HEK293 (cell line): ENCODE data around the gene OSBP2.

Experiments
- CTCF ChIA-PET: fragments of 350-600 bp; formaldehyde crosslinking; extraction: SDS; loops from one replicate; lab custom pipeline; 2021; ENCODE audit warnings: antibody characterized with exemption; lab: Yijun Ruan, JAX
- POLR2A ChIA-PET: fragments of 300-600 bp; formaldehyde crosslinking; extraction: SDS; loops from one replicate; lab custom pipeline; 2020; ENCODE audit warnings: antibody characterized with exemption, inconsistent platforms; lab: Yijun Ruan, JAX
- H3K27ac ChIP-seq: fragments of 200-500 bp; sonication (Bioruptor generic); 2 replicates; pipeline ENCODE4 v1.5.1; 2014; ENCODE audit warnings: low read depth, low read length, control low read depth, inconsistent platforms; ENCODE audit errors: extremely low read depth
- H3K36me3 ChIP-seq, 2 experiments: fragments of 200-500 bp in 1 of 2; sonication (Bioruptor generic) in 1 of 2; 1 replicate in 1 of 2; 2 replicates in 1 of 2; pipeline ENCODE4 v1.5.1; 2014 to 2017; ENCODE audit warnings: inconsistent platforms in 2 of 2, low read length in 2 of 2; ENCODE audit not compliant: control insufficient read depth in 2 of 2, insufficient read depth in 1 of 2
- H3K4me1 ChIP-seq: fragments of 200-500 bp; sonication (Bioruptor generic); 2 replicates; pipeline ENCODE4 v1.5.1; 2014; ENCODE audit warnings: mild to moderate bottlenecking, low read length, inconsistent platforms; ENCODE audit not compliant: control insufficient read depth, insufficient read depth
- H3K4me3 ChIP-seq: 2 replicates; pipeline ENCODE4 v1.5.1; 2011; ENCODE audit warnings: low read depth, mild to moderate bottlenecking, control low read depth, low read length, moderate library complexity
- H3K9me3 ChIP-seq: fragments of 200-500 bp; sonication (Bioruptor generic); 2 replicates; pipeline ENCODE4 v1.5.1; 2014; ENCODE audit warnings: low read depth, low read length, inconsistent platforms; ENCODE audit not compliant: control insufficient read depth, insufficient read depth
- EGR2 ChIP-seq: fragments of 450-650 bp; formaldehyde crosslinking; IDR thresholded peaks from 2 replicates; pipeline ENCODE4 v1.5.1; 2016; ENCODE audit warnings: low read depth, missing biosample characterization, missing genetic modification characterization
- GFI1B ChIP-seq: fragments of 450-650 bp; formaldehyde crosslinking; IDR thresholded peaks from 2 replicates; pipeline ENCODE4 v1.5.1; 2016; ENCODE audit warnings: missing biosample characterization, missing genetic modification characterization
- ZBTB8A ChIP-seq: fragments of 450-650 bp; formaldehyde crosslinking; IDR thresholded peaks from 2 replicates; pipeline ENCODE4 v1.5.1; 2016; ENCODE audit warnings: missing biosample characterization, missing genetic modification characterization
- ZNF10 ChIP-seq: fragments of 450-650 bp; formaldehyde crosslinking; IDR thresholded peaks from 2 replicates; pipeline ENCODE4 v1.5.1; 2017; ENCODE audit warnings: missing biosample characterization, missing genetic modification characterization
- ZNF221 ChIP-seq: fragments of 450-650 bp; formaldehyde crosslinking; IDR thresholded peaks from 2 replicates; pipeline ENCODE4 v1.5.1; 2017; ENCODE audit warnings: missing biosample characterization, missing genetic modification characterization, borderline replicate concordance
- ZNF23 ChIP-seq: fragments of 450-650 bp; formaldehyde crosslinking; IDR thresholded peaks from 2 replicates; pipeline ENCODE4 v1.5.1; 2016; ENCODE audit warnings: missing biosample characterization, missing genetic modification characterization, borderline replicate concordance
- ZNF292 ChIP-seq: fragments of 450-650 bp; formaldehyde crosslinking; IDR thresholded peaks from 2 replicates; pipeline ENCODE4 v1.5.1; 2016; ENCODE audit warnings: low read depth, missing biosample characterization, missing genetic modification characterization, borderline replicate concordance
- ZNF596 ChIP-seq: fragments of 450-650 bp; IDR thresholded peaks from 2 replicates; pipeline ENCODE4 v1.5.0; 2018; ENCODE audit warnings: missing biosample characterization, mild to moderate bottlenecking, missing genetic modification characterization, moderate library complexity
- ZSCAN23 ChIP-seq: fragments of 450-650 bp; formaldehyde crosslinking; IDR thresholded peaks from 2 replicates; pipeline ENCODE4 v1.5.1; 2016; ENCODE audit warnings: missing biosample characterization, missing genetic modification characterization
- TF ChIP-seq, protein P1 (sequence below): fragments of 450-650 bp; formaldehyde crosslinking; IDR thresholded peaks from 2 replicates; pipeline ENCODE4 v1.5.1; 2016; ENCODE audit warnings: missing biosample characterization, missing genetic modification characterization, low read depth
- TF ChIP-seq, protein P2 (sequence below): fragments of 450-650 bp; formaldehyde crosslinking; IDR thresholded peaks from 2 replicates; pipeline ENCODE4 v1.5.1; 2017; ENCODE audit warnings: missing biosample characterization, missing genetic modification characterization
- TF ChIP-seq, protein P3 (sequence below): fragments of 450-650 bp; formaldehyde crosslinking; IDR thresholded peaks from 2 replicates; pipeline ENCODE4 v1.5.1; 2017; ENCODE audit warnings: missing biosample characterization, missing genetic modification characterization

The OSBP2 gene

DNA sequence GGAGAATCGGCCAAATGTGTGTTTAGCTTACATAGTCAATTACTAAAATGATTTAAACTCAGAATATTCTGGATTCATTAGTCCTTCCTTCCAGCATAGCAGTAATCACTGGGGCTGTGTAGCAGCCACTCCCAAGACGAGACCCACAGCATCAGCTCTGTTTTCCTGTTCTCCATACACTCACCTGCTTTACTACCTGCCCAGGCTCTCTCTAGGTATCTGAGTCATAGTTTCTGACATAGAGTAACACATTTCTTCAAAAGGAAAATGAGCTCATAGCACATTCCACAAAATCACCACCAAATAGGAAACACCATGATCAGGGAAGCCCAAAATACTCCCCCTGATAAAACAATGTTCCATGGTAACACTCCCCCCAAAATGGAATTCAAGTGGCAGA, 251.0 kb downstream of the OSBP2 start:
- Histone ChIP-seq H3K4me1 (no peaks in the 10 kb centered on the region), H3K9me3 (no peaks in the 10 kb centered on the region), H3K4me3 (no peak overlapping the region), H3K27ac (no peak overlapping the region), H3K36me3 (peaks cover 50 to 98% of the 10 kb centered on the region in 2 experiments)
- CTCF ChIA-PET, result interaction anchor here (1.0 to 3.0 kb wide), 5 partner anchors 25 to 286 kb away, joined by 4 to 13 read pairs (median 6); partner anchors contain the start of genes SELENOM and SMTN
- POLR2A ChIA-PET, result interaction anchor here (0.9 kb wide), 1 partner anchor 23 kb away, joined by 4 read pairs; the partner anchor contains the start of genes MORC2 and TUG1
- no peak for TF ChIP-seq ZNF10 (tag by site-specific recombination)
- TF ChIP-seq EGR2 (tag by site-specific recombination), result no peak
- TF ChIP-seq ZNF292 (tag by site-specific recombination), result no peak
- TF ChIP-seq ZNF23, result no peak

DNA sequence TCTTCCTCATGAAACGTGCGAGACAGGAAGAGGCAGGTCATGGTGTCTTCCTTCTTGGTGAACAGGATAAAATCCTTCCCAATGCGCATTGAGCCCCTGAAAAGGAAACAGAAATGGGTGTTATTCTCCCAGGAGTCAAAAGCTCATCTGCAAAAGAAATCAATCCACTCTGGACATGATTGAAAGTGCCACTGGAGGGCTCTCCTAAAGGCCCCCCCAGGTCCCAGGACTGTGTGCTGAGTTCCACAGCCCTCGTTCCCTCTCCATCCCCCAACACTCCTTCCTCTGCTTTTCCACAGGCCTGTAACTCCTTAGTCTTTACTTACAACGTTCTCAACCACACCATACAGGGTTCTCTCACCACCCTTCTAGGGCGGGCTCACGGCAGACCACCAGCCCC, 251.7 kb downstream of the OSBP2 start:
- H3K36me3 ChIP-seq, result peaks cover 50 to 98% of the 10 kb centered on the region in 2 experiments
- POLR2A ChIA-PET, result interaction anchor here (0.9 kb wide), 1 partner anchor 22 kb away, joined by 4 read pairs; the partner anchor contains the start of genes MORC2 and TUG1
- TF ChIP-seq, protein P1, sequence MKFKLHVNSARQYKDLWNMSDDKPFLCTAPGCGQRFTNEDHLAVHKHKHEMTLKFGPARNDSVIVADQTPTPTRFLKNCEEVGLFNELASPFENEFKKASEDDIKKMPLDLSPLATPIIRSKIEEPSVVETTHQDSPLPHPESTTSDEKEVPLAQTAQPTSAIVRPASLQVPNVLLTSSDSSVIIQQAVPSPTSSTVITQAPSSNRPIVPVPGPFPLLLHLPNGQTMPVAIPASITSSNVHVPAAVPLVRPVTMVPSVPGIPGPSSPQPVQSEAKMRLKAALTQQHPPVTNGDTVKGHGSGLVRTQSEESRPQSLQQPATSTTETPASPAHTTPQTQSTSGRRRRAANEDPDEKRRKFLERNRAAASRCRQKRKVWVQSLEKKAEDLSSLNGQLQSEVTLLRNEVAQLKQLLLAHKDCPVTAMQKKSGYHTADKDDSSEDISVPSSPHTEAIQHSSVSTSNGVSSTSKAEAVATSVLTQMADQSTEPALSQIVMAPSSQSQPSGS (tag by site-specific recombination), result no peak
- TF ChIP-seq, protein P2, sequence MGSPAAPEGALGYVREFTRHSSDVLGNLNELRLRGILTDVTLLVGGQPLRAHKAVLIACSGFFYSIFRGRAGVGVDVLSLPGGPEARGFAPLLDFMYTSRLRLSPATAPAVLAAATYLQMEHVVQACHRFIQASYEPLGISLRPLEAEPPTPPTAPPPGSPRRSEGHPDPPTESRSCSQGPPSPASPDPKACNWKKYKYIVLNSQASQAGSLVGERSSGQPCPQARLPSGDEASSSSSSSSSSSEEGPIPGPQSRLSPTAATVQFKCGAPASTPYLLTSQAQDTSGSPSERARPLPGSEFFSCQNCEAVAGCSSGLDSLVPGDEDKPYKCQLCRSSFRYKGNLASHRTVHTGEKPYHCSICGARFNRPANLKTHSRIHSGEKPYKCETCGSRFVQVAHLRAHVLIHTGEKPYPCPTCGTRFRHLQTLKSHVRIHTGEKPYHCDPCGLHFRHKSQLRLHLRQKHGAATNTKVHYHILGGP (tag by site-specific recombination), result no peak
- TF ChIP-seq ZNF221 (tag by site-specific recombination) (no peak), ZNF596 (no peak), GFI1B (tag by site-specific recombination) (no peak)
- TF ChIP-seq, all 188 proteins: peak for 0
- no peaks in the 10 kb centered on the region for H3K4me1 ChIP-seq
- H3K9me3 ChIP-seq, result no peaks in the 10 kb centered on the region
- H3K4me3 ChIP-seq, result no peak overlapping the region
- CTCF ChIA-PET, result interaction anchor here (1.0 to 3.0 kb wide), 8 partner anchors 17 to 285 kb away, joined by 3 to 13 read pairs (median 6); partner anchors contain the start of genes SELENOM and SMTN
- H3K27ac ChIP-seq, result no peak overlapping the region

DNA sequence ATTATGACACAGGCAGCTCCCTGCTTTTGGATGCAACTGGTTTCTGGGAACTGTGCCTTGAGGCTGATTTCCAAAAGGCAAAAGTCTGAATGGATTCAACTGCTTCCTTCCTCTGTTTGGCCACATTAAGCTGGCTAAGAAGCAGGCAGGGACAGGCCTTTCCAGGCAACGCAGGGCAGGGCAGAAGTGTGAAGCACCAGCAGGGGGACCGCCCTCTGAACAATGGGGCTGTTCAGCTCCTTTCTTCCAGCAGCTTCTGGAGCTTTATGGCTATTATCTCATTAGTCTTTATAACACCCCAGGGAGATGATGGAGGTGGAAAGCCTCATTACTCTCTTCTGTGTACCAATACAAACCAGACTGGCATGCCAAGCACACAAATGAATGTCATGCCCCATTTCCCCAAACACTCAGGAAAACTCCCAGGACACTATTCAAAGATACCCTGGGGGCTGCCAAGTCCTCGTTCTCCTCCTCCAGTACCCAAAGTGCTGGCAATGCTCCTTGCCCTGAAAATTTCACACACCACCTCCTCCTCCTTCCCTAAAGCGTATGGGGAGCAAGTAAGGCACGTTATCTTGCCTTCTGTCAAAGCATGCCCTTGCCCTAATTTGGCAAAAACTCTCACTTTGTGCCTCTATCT, 252.6 kb downstream of the OSBP2 start:
- Histone ChIP-seq H3K4me1 (no peaks in the 10 kb centered on the region), H3K36me3 (peaks cover 51 to 95% of the 10 kb centered on the region in 2 experiments), H3K27ac (no peak overlapping the region), H3K9me3 (no peaks in the 10 kb centered on the region), H3K4me3 (no peak overlapping the region)
- TF ChIP-seq, protein P3, sequence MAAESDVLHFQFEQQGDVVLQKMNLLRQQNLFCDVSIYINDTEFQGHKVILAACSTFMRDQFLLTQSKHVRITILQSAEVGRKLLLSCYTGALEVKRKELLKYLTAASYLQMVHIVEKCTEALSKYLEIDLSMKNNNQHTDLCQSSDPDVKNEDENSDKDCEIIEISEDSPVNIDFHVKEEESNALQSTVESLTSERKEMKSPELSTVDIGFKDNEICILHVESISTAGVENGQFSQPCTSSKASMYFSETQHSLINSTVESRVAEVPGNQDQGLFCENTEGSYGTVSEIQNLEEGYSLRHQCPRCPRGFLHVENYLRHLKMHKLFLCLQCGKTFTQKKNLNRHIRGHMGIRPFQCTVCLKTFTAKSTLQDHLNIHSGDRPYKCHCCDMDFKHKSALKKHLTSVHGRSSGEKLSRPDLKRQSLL, result 0 out of 2 replicates have a peak, but pooled peaks have one; percentile 32
- TF ChIP-seq ZSCAN23 (tag by site-specific recombination) (no peak), ZBTB8A (peak; percentile 28; the same call in 1 of the 2 replicates)
- ChIA-PET CTCF (interaction anchor here (0.7 to 3.0 kb wide), 10 partner anchors 16 to 284 kb away, joined by 3 to 13 read pairs (median 5); partner anchors contain the start of genes SELENOM and SMTN), POLR2A (no interaction called here)
